ENCODE measurements around the gene ATF4. TPM values are rescaled to one million over a fixed set of nuclear protein-coding genes. Genes with fewer than 3 reads are reported as not detected.
A peak's percentile ranks its signal among the peaks of the same experiment; 100 is the strongest.

The ATF4 gene
- total and polyA plus RNA-seq, 2 of the 13 experiments (the other 11 are each of a cell fraction or from before 2014, with no cell fraction given) = 486 to 1,297 TPM

GRCh38 chr22:39532215-39533073, 12.1 kb downstream of the ATF4 start, which contains the start of gene RPS19BP1 (continued):
- TF ChIP-seq KAT7 (CRISPR knock-in tag; IDR thresholded peaks at IDR 0.05; ENCODE audit: borderline replicate concordance) = peak; percentile 74; the same call in 1 of the 2 replicates
- TF ChIP-seq, protein P1, sequence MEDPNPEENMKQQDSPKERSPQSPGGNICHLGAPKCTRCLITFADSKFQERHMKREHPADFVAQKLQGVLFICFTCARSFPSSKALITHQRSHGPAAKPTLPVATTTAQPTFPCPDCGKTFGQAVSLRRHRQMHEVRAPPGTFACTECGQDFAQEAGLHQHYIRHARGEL (CRISPR knock-in tag; IDR thresholded peaks at IDR 0.05) = no peak
- TF ChIP-seq ZNF850 (CRISPR knock-in tag; conservative IDR thresholded peaks at IDR 0.05) = no peak
- TF ChIP-seq ZNF33A (CRISPR knock-in tag; IDR thresholded peaks at IDR 0.05; ENCODE audit: borderline replicate concordance) = no peak
- TF ChIP-seq ZNF136 (CRISPR knock-in tag; IDR thresholded peaks at IDR 0.05; ENCODE audit: low read depth) = no peak
- TF ChIP-seq RFX3 (CRISPR knock-in tag; IDR thresholded peaks at IDR 0.05) = no peak
- TF ChIP-seq ZNF207 (IDR thresholded peaks at IDR 0.05; ENCODE audit: borderline replicate concordance) = no peak
- no peak for TF ChIP-seq RNF219 (CRISPR knock-in tag; IDR thresholded peaks at IDR 0.05)
- no peak for TF ChIP-seq U2AF1 (optimal IDR thresholded peaks at IDR 0.05; ENCODE audit: low read depth, low read length)
- TF ChIP-seq ZSCAN5A (CRISPR knock-in tag; IDR thresholded peaks at IDR 0.05; ENCODE audit: borderline replicate concordance) = no peak
- TF ChIP-seq SYNCRIP (IDR thresholded peaks at IDR 0.05; ENCODE audit: insufficient read depth, low read depth, low read length) = no peak
- TF ChIP-seq MXD4 (CRISPR knock-in tag; IDR thresholded peaks at IDR 0.05) = peak; percentile 78; the same call in 1 of the 2 replicates
- TF ChIP-seq SOX5 (CRISPR knock-in tag; IDR thresholded peaks at IDR 0.05; ENCODE audit: borderline replicate concordance) = no peak
- TF ChIP-seq, protein P2, sequence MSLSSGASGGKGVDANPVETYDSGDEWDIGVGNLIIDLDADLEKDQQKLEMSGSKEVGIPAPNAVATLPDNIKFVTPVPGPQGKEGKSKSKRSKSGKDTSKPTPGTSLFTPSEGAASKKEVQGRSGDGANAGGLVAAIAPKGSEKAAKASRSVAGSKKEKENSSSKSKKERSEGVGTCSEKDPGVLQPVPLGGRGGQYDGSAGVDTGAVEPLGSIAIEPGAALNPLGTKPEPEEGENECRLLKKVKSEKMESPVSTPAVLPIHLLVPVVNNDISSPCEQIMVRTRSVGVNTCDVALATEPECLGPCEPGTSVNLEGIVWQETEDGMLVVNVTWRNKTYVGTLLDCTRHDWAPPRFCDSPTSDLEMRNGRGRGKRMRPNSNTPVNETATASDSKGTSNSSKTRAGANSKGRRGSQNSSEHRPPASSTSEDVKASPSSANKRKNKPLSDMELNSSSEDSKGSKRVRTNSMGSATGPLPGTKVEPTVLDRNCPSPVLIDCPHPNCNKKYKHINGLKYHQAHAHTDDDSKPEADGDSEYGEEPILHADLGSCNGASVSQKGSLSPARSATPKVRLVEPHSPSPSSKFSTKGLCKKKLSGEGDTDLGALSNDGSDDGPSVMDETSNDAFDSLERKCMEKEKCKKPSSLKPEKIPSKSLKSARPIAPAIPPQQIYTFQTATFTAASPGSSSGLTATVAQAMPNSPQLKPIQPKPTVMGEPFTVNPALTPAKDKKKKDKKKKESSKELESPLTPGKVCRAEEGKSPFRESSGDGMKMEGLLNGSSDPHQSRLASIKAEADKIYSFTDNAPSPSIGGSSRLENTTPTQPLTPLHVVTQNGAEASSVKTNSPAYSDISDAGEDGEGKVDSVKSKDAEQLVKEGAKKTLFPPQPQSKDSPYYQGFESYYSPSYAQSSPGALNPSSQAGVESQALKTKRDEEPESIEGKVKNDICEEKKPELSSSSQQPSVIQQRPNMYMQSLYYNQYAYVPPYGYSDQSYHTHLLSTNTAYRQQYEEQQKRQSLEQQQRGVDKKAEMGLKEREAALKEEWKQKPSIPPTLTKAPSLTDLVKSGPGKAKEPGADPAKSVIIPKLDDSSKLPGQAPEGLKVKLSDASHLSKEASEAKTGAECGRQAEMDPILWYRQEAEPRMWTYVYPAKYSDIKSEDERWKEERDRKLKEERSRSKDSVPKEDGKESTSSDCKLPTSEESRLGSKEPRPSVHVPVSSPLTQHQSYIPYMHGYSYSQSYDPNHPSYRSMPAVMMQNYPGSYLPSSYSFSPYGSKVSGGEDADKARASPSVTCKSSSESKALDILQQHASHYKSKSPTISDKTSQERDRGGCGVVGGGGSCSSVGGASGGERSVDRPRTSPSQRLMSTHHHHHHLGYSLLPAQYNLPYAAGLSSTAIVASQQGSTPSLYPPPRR (CRISPR knock-in tag; IDR thresholded peaks at IDR 0.05; ENCODE audit: borderline replicate concordance) = no peak
- TF ChIP-seq ARID5B (CRISPR knock-in tag; IDR thresholded peaks at IDR 0.05) = 0 out of 2 replicates have a peak, but pooled peaks have one; percentile 42

Data from HepG2 (cell line).